NCI-H128 (cell line): Measurements from ENCODE around the gene MAML3.

Experiments
- DNase-seq: peaks from one replicate; lab custom pipeline; 2025; ENCODE audit not compliant: unreplicated experiment; lab: John Stamatoyannopoulos, UW

Gene MAML3

GRCh38 chr4:139903845-139904244 is 250.1 kb downstream of the MAML3 start:
- DNase-seq, result no peak

DNA sequence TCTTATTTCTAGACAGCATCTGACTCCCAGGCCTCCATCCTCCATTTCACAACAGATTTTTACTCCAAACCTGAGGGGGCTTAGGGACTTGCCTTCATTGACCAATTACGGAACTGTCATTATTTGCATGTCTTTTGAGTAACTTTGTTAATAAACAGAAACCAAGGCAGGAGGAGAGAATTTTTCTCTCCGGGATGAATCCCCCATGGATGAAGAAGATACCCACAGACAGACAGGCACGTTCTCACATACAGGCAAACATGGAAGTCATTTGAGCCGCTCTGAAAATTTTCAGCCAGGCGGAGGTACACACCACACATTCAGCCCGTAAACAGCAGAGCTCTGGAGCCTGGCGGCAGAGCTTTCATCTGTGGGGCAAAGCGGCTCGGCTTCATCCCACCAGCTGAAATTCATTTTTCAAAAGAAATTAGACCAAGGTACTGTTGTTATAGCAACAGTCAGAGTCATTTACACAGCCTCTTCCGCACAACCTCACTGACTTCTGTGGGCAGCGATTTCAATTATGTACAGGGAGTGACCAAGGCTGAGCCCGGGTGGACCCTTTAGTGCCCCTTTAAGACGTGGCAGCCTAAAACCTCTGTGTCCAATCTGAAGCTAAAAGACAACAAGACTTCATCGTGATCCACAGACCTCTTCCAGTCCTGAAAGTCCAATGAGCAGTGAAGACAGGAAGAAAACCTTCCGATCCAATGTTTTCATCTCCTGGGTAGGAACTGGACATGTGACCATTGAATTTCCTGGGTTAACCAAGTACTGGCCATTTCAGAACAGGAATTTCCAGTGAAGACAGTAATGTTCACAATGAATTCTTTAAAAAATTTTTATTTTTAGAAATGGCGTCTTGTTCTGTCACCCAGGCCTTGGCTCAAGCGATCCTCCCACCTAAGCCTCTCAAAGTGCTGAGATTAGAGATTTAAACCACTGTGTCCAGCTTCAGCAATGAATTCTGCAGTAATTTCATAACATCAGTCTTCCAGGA is 251.4 kb downstream of the MAML3 start:
- no peak for DNase-seq

- DNase-seq, result no peak
Observed at GRCh38 chr4:139901531-139902320, 252.3 kb downstream of the MAML3 start.

GRCh38 chr4:139900964-139901376 is 253.0 kb downstream of the MAML3 start:
- DNase-seq, result no peak

DNA sequence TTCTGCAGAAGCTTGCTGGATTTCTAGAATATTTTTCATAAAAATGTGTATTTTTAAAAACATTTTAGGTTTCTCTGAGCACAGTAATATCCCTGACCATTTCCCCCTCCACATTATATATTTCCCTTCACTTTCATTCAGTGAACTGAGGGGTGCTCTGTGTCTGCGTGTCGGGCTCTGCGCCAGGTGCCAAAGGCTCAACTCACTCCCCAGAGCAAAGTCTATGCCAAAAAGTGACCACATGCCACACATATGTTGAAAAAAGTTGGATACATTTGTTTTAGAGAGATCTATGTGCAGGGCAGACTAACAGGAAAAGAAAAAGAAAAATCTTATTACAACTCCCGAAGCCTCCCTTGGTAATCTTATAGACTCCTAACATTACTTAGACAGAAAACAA is 254.6 kb downstream of the MAML3 start:
- no peak for DNase-seq

DNA sequence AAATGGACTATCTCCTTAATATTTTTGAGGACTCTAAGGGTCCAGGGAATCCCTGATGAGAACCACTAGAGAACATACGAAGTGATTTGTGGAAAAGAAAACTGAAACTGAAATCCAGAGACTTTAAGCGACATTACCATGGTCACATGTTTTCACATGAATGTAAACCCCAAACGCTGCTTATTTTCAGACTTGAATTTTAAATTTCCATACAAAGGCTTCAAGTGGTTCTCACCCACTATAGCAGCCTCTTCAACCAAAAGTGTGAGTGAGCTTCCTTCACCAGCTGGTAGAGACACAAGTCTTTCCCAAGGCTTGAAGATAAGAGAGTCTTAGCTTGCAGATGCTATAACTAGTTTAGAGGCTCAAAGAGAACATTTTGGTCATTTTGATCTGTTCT is 255.7 kb downstream of the MAML3 start:
- DNase-seq, result no peak

GRCh38 chr4:139896091-139896604 is 257.8 kb downstream of the MAML3 start:
- DNase-seq, result no peak

GRCh38 chr4:139893801-139894200 is 260.2 kb downstream of the MAML3 start:
- no peak for DNase-seq

- DNase-seq, result no peak
Observed at GRCh38 chr4:139892973-139893736, 260.8 kb downstream of the MAML3 start.

- no peak for DNase-seq
Observed at GRCh38 chr4:139890816-139891215, 263.2 kb downstream of the MAML3 start.

GRCh38 chr4:139889901-139890300 is 264.1 kb downstream of the MAML3 start:
- no peak for DNase-seq

DNA sequence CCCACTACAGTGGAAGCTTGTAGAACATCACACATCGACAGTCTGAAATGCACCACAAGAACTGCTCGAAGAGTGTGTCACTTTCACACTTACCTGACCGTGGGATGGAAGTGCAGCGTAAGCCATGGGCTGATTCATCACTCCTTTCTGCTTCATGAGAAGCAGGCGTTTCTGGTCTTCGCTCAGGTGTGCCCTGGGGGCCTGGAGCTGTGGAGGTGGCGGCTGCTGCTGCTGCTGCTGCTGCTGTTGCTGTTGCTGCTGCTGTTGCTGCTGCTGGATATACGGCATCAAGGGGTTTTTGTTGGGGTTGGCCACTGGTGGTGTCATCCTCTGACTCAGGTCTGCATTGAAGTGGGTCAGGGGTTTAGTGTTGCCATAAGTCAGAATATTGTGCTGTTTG is 264.7 kb downstream of the MAML3 start:
- no peak for DNase-seq

DNA sequence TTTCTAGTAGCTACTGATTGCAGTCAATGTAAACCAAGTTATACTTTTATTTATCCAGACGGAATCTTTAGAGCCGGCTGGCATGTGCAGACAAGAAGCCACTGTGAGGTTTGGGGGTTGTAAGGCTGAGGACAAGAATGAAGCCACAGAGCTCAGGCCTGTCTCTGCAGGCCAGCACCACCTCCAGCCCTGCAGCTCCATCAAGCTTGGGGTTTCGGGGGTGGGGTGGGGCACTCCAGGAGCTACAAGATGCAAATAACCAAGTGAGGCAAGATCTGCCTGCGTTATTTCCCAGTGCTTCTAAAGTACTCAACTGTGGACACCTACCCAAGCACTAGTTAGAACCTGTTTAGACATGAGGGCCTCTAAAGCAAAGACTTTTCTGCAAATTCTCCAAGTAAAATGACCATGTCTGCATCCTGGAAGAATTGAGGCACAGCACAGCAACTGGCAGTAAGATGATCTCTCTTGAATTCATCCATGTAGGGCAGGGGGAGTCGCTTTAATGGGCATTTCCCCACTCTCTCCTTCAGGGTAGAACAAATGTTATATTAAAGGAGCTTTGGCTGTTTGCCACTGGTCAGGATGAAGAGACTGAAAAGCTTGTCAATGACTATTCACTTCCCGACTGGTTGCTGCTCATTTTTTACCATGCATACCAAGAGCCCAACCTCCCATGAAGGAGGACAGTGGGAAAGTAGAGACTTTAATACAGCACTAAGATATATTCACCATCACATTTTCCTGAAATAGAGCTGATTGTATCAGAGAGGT is 265.8 kb downstream of the MAML3 start:
- no peak for DNase-seq

DNA sequence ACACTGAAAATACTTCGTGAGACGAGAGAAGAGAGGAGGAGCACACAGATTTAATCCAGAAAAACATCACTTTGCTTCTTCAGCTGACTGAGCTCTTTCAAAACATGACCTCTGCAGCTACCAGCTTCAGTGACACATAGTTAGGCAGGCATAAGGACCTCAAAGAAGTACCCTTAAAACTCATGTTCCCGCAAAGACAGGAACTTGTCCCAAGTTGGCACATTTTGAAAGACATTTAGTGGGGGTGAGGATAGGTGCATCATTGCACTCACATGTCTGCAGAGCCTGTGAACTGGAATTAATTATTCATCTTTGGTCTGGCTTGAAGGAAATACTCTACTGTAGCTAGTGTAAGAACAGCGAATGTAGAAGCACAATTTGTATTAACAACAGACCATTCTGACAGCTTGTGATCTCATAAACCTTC is 266.6 kb downstream of the MAML3 start:
- no peak for DNase-seq

- no peak for DNase-seq
Observed at GRCh38 chr4:139886798-139887197, 267.2 kb downstream of the MAML3 start.

- DNase-seq, result no peak
Observed at GRCh38 chr4:139884438-139884837, 269.5 kb downstream of the MAML3 start.

DNA sequence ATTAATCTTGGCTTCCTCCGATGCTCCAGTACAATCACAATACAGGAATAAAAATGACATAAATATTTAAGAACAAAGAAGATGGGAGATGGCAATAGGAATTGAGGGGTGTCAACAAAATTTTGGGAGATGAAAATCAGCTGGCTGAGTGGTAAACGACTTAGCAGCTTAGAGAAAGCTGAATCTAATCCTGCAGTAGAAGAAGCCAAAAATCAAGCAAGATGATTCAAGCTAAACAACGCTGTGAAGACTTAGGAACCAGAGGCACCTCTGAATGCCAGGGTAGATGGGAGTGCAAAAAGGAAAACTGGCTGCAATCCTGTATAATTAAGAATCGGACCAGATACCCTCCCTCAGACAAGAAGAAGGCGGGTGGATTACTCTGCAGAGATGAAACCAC is 273.1 kb downstream of the MAML3 start:
- DNase-seq, result no peak

DNA sequence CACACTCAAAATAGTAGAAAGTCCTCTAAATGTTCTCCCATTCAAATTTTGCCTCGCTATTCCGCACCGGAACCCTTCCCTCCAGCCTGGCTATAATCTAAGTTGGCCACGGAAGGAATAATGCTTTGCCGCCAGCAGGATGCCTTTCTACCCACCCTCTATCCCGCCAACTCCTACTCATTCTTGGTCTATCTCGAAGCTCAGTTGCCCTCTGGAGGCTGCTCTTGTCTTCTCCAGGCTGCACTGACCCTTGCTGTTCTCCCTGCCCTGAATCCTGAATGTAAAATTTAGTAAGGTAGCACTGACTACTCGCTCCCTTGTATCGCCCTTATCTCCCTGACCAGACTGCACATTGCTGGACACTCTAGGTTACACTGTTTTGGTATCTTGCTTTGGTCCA is 275.9 kb downstream of the MAML3 start:
- DNase-seq, result no peak

GRCh38 chr4:139876337-139876941 is 277.5 kb downstream of the MAML3 start:
- no peak for DNase-seq

GRCh38 chr4:139875411-139875825 is 278.6 kb downstream of the MAML3 start:
- peak; percentile 29 for DNase-seq
